ENCODE measurements around the gene MLNR. TPM values are rescaled to one million over a fixed set of nuclear protein-coding genes. Genes with fewer than 3 reads are reported as not detected.

Gene MLNR
- total RNA-seq, 4 donors from 2014 or later: not detected

GRCh38 chr13:49185264-49185663 is 34.9 kb upstream of the MLNR start:
- no peak overlapping the region for H3K27ac ChIP-seq
- H3K36me3 ChIP-seq: peaks cover 0 to 64% of the 10 kb centered on the region in 2 donors
- TF ChIP-seq POLR2A (IDR thresholded peaks at IDR 0.05) (no peak), CTCF (IDR thresholded peaks at IDR 0.05 in 4 of 5, conservative IDR thresholded peaks at IDR 0.05 in 1 of 5) (no peak)
- intact Hi-C loops (cut with DNase I; ENCODE audit: low total_unique reads): no loop called here
- in situ Hi-C loops (cut with MboI; ENCODE audit: low sequenced_read_pairs in 4 of 4): no loop called here
- H3K4me1 ChIP-seq: no peaks in the 10 kb centered on the region
- H3K27me3 ChIP-seq: no peaks in the 10 kb centered on the region
- DNase-seq (no peak), ATAC-seq (no peak)
- no peaks in the 10 kb centered on the region for H3K9me3 ChIP-seq
- H3K4me3 ChIP-seq: no peak overlapping the region

- TF ChIP-seq CTCF (IDR thresholded peaks at IDR 0.05 in 4 of 5, conservative IDR thresholded peaks at IDR 0.05 in 1 of 5): no peak
- no peak for TF ChIP-seq POLR2A (IDR thresholded peaks at IDR 0.05)
- Histone ChIP-seq H3K4me3 (no peak overlapping the region), H3K4me1 (no peaks in the 10 kb centered on the region), H3K27me3 (no peaks in the 10 kb centered on the region), H3K27ac (no peak overlapping the region), H3K36me3 (peaks cover 0 to 77% of the 10 kb centered on the region in 2 donors), H3K9me3 (no peaks in the 10 kb centered on the region)
- DNase-seq (no peak), ATAC-seq (no peak)
- in situ Hi-C loops (cut with MboI; ENCODE audit: low sequenced_read_pairs in 4 of 4): no loop called here
- intact Hi-C loops (cut with DNase I; ENCODE audit: low total_unique reads): no loop called here
Observed at GRCh38 chr13:49190901-49191300, 29.2 kb upstream of the MLNR start.

- TF ChIP-seq POLR2A (IDR thresholded peaks at IDR 0.05): no peak
- no peak for TF ChIP-seq CTCF (IDR thresholded peaks at IDR 0.05 in 4 of 5, conservative IDR thresholded peaks at IDR 0.05 in 1 of 5)
Observed at GRCh38 chr13:49206641-49207040, 13.5 kb upstream of the MLNR start.

GRCh38 chr13:49208619-49209018 is 11.5 kb upstream of the MLNR start:
- in situ Hi-C loops (cut with MboI; ENCODE audit: low sequenced_read_pairs in 4 of 4): no loop called here
- ATAC-seq: no peak
- peaks cover 0 to 25% of the 10 kb centered on the region in 2 donors for H3K36me3 ChIP-seq

More at GRCh38 chr13:49206641-49207040, 13.5 kb upstream of the MLNR start:
- no peaks in the 10 kb centered on the region for H3K9me3 ChIP-seq
- no peaks in the 10 kb centered on the region for H3K4me1 ChIP-seq
- DNase-seq (no peak), ATAC-seq (no peak)
- no peaks in the 10 kb centered on the region for H3K27me3 ChIP-seq
- H3K4me3 ChIP-seq: no peak overlapping the region
- in situ Hi-C loops (cut with MboI; ENCODE audit: low sequenced_read_pairs in 4 of 4): no loop called here
- intact Hi-C loops (cut with DNase I; ENCODE audit: low total_unique reads): no loop called here
- no peak overlapping the region for H3K27ac ChIP-seq
- peaks cover 0 to 41% of the 10 kb centered on the region in 2 donors for H3K36me3 ChIP-seq

More at GRCh38 chr13:49208619-49209018, 11.5 kb upstream of the MLNR start:
- no peak overlapping the region for H3K4me3 ChIP-seq
- no peaks in the 10 kb centered on the region for H3K4me1 ChIP-seq
- intact Hi-C loops (cut with DNase I; ENCODE audit: low total_unique reads): no loop called here
- H3K27ac ChIP-seq: no peak overlapping the region
- H3K27me3 ChIP-seq: no peaks in the 10 kb centered on the region
- TF ChIP-seq POLR2A (IDR thresholded peaks at IDR 0.05): no peak
- TF ChIP-seq CTCF (IDR thresholded peaks at IDR 0.05 in 4 of 5, conservative IDR thresholded peaks at IDR 0.05 in 1 of 5): no peak
- no peaks in the 10 kb centered on the region for H3K9me3 ChIP-seq
- DNase-seq: no peak
